Left forelimb (tissue), 1 donor: ENCODE measurements around the gene TMED9.
"Not testable (repeated sequence)": the region's sequence is repeated elsewhere in the genome, so short reads cannot be mapped to it uniquely, and the experiment has no call there.

Experiments used
- DNase-seq: peaks from one replicate; pipeline ENCODE4 v3.0.0-alpha.2; 2018; ENCODE audit warnings: low spot score

The TMED9 gene

GRCh38 chr5:177606071-177607051 is 14.4 kb downstream of the TMED9 start:
- no peak for DNase-seq

- DNase-seq: no peak
Observed at GRCh38 chr5:177607115-177607451, 15.1 kb downstream of the TMED9 start.

- peak; percentile 86 for DNase-seq
Observed at GRCh38 chr5:177607452-177608192, 15.6 kb downstream of the TMED9 start.

- no peak for DNase-seq
Observed at GRCh38 chr5:177608243-177609075, 16.5 kb downstream of the TMED9 start.

- no peak for DNase-seq
Observed at GRCh38 chr5:177609076-177610059, 17.4 kb downstream of the TMED9 start.

GRCh38 chr5:177610131-177610769 is 18.2 kb downstream of the TMED9 start:
- DNase-seq: no peak

GRCh38 chr5:177610770-177611445 is 18.9 kb downstream of the TMED9 start:
- no peak for DNase-seq

- DNase-seq: no peak
Observed at GRCh38 chr5:177611446-177612214, 19.6 kb downstream of the TMED9 start.

- DNase-seq: no peak
Observed at GRCh38 chr5:177612215-177612673, 20.2 kb downstream of the TMED9 start.

- no peak for DNase-seq
Observed at GRCh38 chr5:177620560-177620959, 28.6 kb downstream of the TMED9 start.

GRCh38 chr5:177624172-177624571 is 32.2 kb downstream of the TMED9 start:
- not testable (repeated sequence) for DNase-seq

- DNase-seq: not testable (repeated sequence)
Observed at GRCh38 chr5:177630186-177630585, 38.2 kb downstream of the TMED9 start.

- not testable (repeated sequence) for DNase-seq
Observed at GRCh38 chr5:177634912-177635311, 42.9 kb downstream of the TMED9 start.

- DNase-seq: not testable (repeated sequence)
Observed at GRCh38 chr5:177645462-177645861, 53.5 kb downstream of the TMED9 start.
